ENCODE data around the gene SNX17. TPM values are rescaled to one million over a fixed set of nuclear protein-coding genes. Genes with fewer than 3 reads are reported as not detected.

The SNX17 gene
- total and polyA plus RNA-seq, 2 of the 4 experiments (the other 2 are of a cell fraction), result 102 to 130 TPM

GRCh38 chr2:27398962-27399361 is 28.5 kb downstream of the SNX17 start:
- Histone ChIP-seq H3K18ac (ENCODE audit: low read depth, low read length) (no peak overlapping the region), H3K23ac (ENCODE audit: low read depth, low read length) (no peak overlapping the region), H3K9me1 (ENCODE audit: insufficient read depth, low read length) (no peaks in the 10 kb centered on the region), H3K14ac (replicated peaks; ENCODE audit: low read depth, low read length) (no peak overlapping the region), H4K5ac (ENCODE audit: low read depth, low read length) (no peak overlapping the region), H2AK5ac (ENCODE audit: low read depth, low read length) (no peak overlapping the region), H3K4me3 (ENCODE audit: insufficient read depth, low read depth, low read length) (no peak overlapping the region), H4K91ac (ENCODE audit: insufficient read depth, low read depth, low read length) (no peak overlapping the region), H3K9ac (ENCODE audit: low read depth, low read length) (no peak overlapping the region), H3K4ac (ENCODE audit: low read depth, low read length) (no peak overlapping the region), H3K79me1 (ENCODE audit: low read depth in 1 of 2, low read length in 2 of 2) (peaks cover 15 to 44% of the 10 kb centered on the region in 2 experiments), H3K27ac (ENCODE audit: insufficient read depth, low read length) (no peak overlapping the region), H2AFZ (replicated peaks; ENCODE audit: low read length, poor library complexity) (no peak overlapping the region), H2BK120ac (ENCODE audit: low read depth, low read length) (no peak overlapping the region), H3K4me2 (ENCODE audit: low read depth, low read length) (no peak overlapping the region), H4K20me1 (ENCODE audit: insufficient read depth, low read length) (peaks cover 48% of the 10 kb centered on the region), H2BK15ac (ENCODE audit: low read depth, low read length) (no peak overlapping the region), H3K56ac (ENCODE audit: extremely low read depth, insufficient read depth, low read length) (no peak overlapping the region), H2BK5ac (ENCODE audit: low read depth, low read length, poor library complexity, severe bottlenecking) (no peak overlapping the region), H2AK9ac (replicated peaks; ENCODE audit: low read depth, low read length, poor library complexity) (no peak overlapping the region), H2BK20ac (ENCODE audit: low read depth, low read length) (no peak overlapping the region), H4K8ac (ENCODE audit: low read depth in 2 of 2, low read length in 2 of 2) (no peak overlapping the region), H3K27me3 (ENCODE audit: control insufficient read depth, insufficient read depth, low read length) (no peaks in the 10 kb centered on the region), H3K36me3 (ENCODE audit: control insufficient read depth, insufficient read depth, low read length) (peaks cover 2% of the 10 kb centered on the region; the same call in 1 of the 2 replicates), H3K9me3 (ENCODE audit: control insufficient read depth, insufficient read depth, low read length) (no peaks in the 10 kb centered on the region), H3K4me1 (ENCODE audit: control insufficient read depth, insufficient read depth, low read length) (no peaks in the 10 kb centered on the region)
- DNase-seq, result no peak
- dilution Hi-C loops (cut with HindIII; ENCODE audit: low sequenced_read_pairs, unreplicated experiment) (no loop called here), intact Hi-C loops (cut with micrococcal nuclease) (no loop called here), in situ Hi-C loops (cut with MboI; ENCODE audit: low sequenced_read_pairs) (no loop called here)
- no peak for TF ChIP-seq FOS (IDR thresholded peaks at IDR 0.05; ENCODE audit: low read depth, low read length)
- ChIA-PET CTCF (no interaction called here), POLR2A (ENCODE audit: unreplicated experiment) (interaction anchor here (0.6 kb wide), 1 partner anchor 494 kb away, joined by 4 read pairs; no protein-coding TSS in a partner anchor)
- 100% methylated on average over 1 of the region's 5 CpGs; no CpG with 5 or more reads in 1 of the 2 experiments for WGBS, 2 experiments (ENCODE audit: extremely low coverage in 2 of 2, insufficient read length in 1 of 2)
- no peak for ATAC-seq (ENCODE audit: low read depth)
- no TSS peak for BruUV-seq (replicated peaks)

All from IMR-90 (cell line).